ENCODE data around the gene HSPG2. TPM values are rescaled to one million over a fixed set of nuclear protein-coding genes. Genes with fewer than 3 reads are reported as not detected.
"Not testable (repeated sequence)": the region's sequence is repeated elsewhere in the genome, so short reads cannot be mapped to it uniquely, and the experiment has no call there.

The HSPG2 gene
- total and polyA plus RNA-seq, 12 donors: 38.7 to 558 (median 273) TPM

- H3K4me3 ChIP-seq: no peak overlapping the region
- intact Hi-C loops (cut with DNase I): no loop called here
- H3K4me1 ChIP-seq (replicated peaks in 1 of 2): peaks cover under 1 to 8% of the 10 kb centered on the region in 2 donors
- no peaks in the 10 kb centered on the region for H3K36me3 ChIP-seq (replicated peaks in 1 of 2)
- TF ChIP-seq CTCF (IDR thresholded peaks at IDR 0.05): no peak
- TF ChIP-seq POLR2A (IDR thresholded peaks at IDR 0.05): no peak
- no peak overlapping the region for H3K27ac ChIP-seq
- H3K27me3 ChIP-seq: no peaks in the 10 kb centered on the region
- 66 to 76% (median 66%) methylated on average over 2 of the region's 2 CpGs for WGBS, 4 donors
- no peaks in the 10 kb centered on the region for H3K9me3 ChIP-seq (replicated peaks in 1 of 3)
- DNase-seq: no peak
These were observed 150.5 kb downstream of the HSPG2 start for GRCh38 chr1:21786640-21787039.

GRCh38 chr1:21785764-21786163 is 151.3 kb downstream of the HSPG2 start:
- H3K27me3 ChIP-seq; H3K27ac ChIP-seq; H3K9me3 ChIP-seq (replicated peaks in 1 of 3); DNase-seq; H3K36me3 ChIP-seq (replicated peaks in 1 of 2); H3K4me3 ChIP-seq; H3K4me1 ChIP-seq (replicated peaks in 1 of 2); intact Hi-C loops (cut with DNase I): not testable (repeated sequence)
- WGBS, 4 donors: 79 to 85% (median 81%) methylated on average over 9 of the region's 9 CpGs

- H3K27ac ChIP-seq: peak overlapping the region; percentile 99 to 100 (median 99)
- H3K27me3 ChIP-seq: no peaks in the 10 kb centered on the region
- TF ChIP-seq CTCF (IDR thresholded peaks at IDR 0.05): peak in 1 of 6 experiments; percentile 10
- no peak for TF ChIP-seq POLR2A (IDR thresholded peaks at IDR 0.05)
- 35 to 43% (median 42%) methylated on average over 29 to 32 of the region's 32 CpGs for WGBS, 4 donors
- peak overlapping the region in 1 of 4 donors; percentile 93 for H3K4me3 ChIP-seq
- DNase-seq: peak; percentile 53 to 98 (median 74)
- H3K36me3 ChIP-seq (replicated peaks in 1 of 2): no peaks in the 10 kb centered on the region
- H3K9me3 ChIP-seq (replicated peaks in 1 of 3): no peaks in the 10 kb centered on the region
- H3K4me1 ChIP-seq (replicated peaks in 1 of 2): peaks cover 18 to 22% of the 10 kb centered on the region in 2 donors
- intact Hi-C loops (cut with DNase I): no loop called here
These were observed 153.2 kb downstream of the HSPG2 start for GRCh38 chr1:21783679-21784603.

GRCh38 chr1:21782868-21783678 is 154.0 kb downstream of the HSPG2 start, which contains the start of gene USP48:
Gene USP48 (minus strand): TSS chr1:21783149. CDS start chr1:21782957, 192 bp downstream.
- H3K27me3 ChIP-seq: no peaks in the 10 kb centered on the region
- DNase-seq: peak; percentile 94 to 99 (median 98)
- intact Hi-C loops (cut with DNase I): no loop called here
- peak within 1 kb of the TSS; percentile 99 to 100 (median 99) for H3K27ac ChIP-seq
- 0 to 1% (median 1%) methylated on average over 28 to 82 of the region's 82 CpGs for WGBS, 4 donors
- TF ChIP-seq POLR2A (IDR thresholded peaks at IDR 0.05) (peak; percentile 96 to 97), CTCF (IDR thresholded peaks at IDR 0.05) (no peak)
- H3K4me3 ChIP-seq: peak within 1 kb of the TSS; percentile 81 to 93 (median 90)
- H3K9me3 ChIP-seq (replicated peaks in 1 of 3): no peaks in the 10 kb centered on the region
- H3K4me1 ChIP-seq (replicated peaks in 1 of 2): peaks cover 18 to 26% of the 10 kb centered on the region in 2 donors
- no peaks in the 10 kb centered on the region for H3K36me3 ChIP-seq (replicated peaks in 1 of 2)
